ENCODE results near the gene ABCC2. TPM values are rescaled to one million over a fixed set of nuclear protein-coding genes. Genes with fewer than 3 reads are reported as not detected.

ABCC2 gene
- total and polyA plus RNA-seq, 2 of the 4 experiments (the other 2 are of a cell fraction): 0.21 to 0.36 TPM

GRCh38 chr10:99809481-99809880 lies 27.0 kb downstream of the ABCC2 start:
- POLR2A ChIA-PET (ENCODE audit: unreplicated experiment): no interaction called here
- in situ Hi-C loops (cut with MboI; ENCODE audit: low sequenced_read_pairs): no loop called here

More at GRCh38 chr10:99809481-99809880, 27.0 kb downstream of the ABCC2 start:
- DNase-seq (no peak), ATAC-seq (ENCODE audit: low read depth) (no peak)
- H2AK9ac ChIP-seq (replicated peaks; ENCODE audit: low read depth, low read length, poor library complexity): no peak overlapping the region
- no peak overlapping the region for H2BK20ac ChIP-seq (ENCODE audit: low read depth, low read length)
- H4K5ac ChIP-seq (ENCODE audit: low read depth, low read length): no peak overlapping the region
- H2BK5ac ChIP-seq (ENCODE audit: low read depth, low read length, poor library complexity, severe bottlenecking): no peak overlapping the region
- no peak overlapping the region for H3K18ac ChIP-seq (ENCODE audit: low read depth, low read length)
- no peaks in the 10 kb centered on the region for H4K20me1 ChIP-seq (ENCODE audit: insufficient read depth, low read length)
- H2BK120ac ChIP-seq (ENCODE audit: low read depth, low read length): no peak overlapping the region
- CTCF ChIA-PET: interaction anchor here (0.5 to 1.4 kb wide), 2 partner anchors 36 to 117 kb away, joined by 3 to 6 read pairs; no protein-coding TSS in a partner anchor
- no peaks in the 10 kb centered on the region for H3K79me1 ChIP-seq (ENCODE audit: low read depth in 1 of 2, low read length in 2 of 2)
- H3K4me2 ChIP-seq (ENCODE audit: low read depth, low read length): no peak overlapping the region
- no peak overlapping the region for H3K4ac ChIP-seq (ENCODE audit: low read depth, low read length)
- H2AFZ ChIP-seq (replicated peaks; ENCODE audit: low read length, poor library complexity): no peak overlapping the region
- no peak overlapping the region for H4K91ac ChIP-seq (ENCODE audit: insufficient read depth, low read depth, low read length)
- no CpG with 5 or more reads among the region's 2 CpGs for WGBS, 2 experiments (ENCODE audit: extremely low coverage in 2 of 2, insufficient read length in 1 of 2)
- H3K4me3 ChIP-seq (ENCODE audit: insufficient read depth, low read depth, low read length): no peak overlapping the region
- no peak overlapping the region for H3K56ac ChIP-seq (ENCODE audit: extremely low read depth, insufficient read depth, low read length)
- no peaks in the 10 kb centered on the region for H3K27me3 ChIP-seq (ENCODE audit: control insufficient read depth, insufficient read depth, low read length)
- intact Hi-C loops (cut with micrococcal nuclease): no loop called here
- no peak overlapping the region for H2AK5ac ChIP-seq (ENCODE audit: low read depth, low read length)
- H3K23ac ChIP-seq (ENCODE audit: low read depth, low read length): peak overlapping the region; percentile 33; the same call in 1 of the 2 replicates
- dilution Hi-C loops (cut with HindIII; ENCODE audit: low sequenced_read_pairs, unreplicated experiment): no loop called here
- H3K9me1 ChIP-seq (ENCODE audit: insufficient read depth, low read length): no peaks in the 10 kb centered on the region
- TF ChIP-seq CEBPB (IDR thresholded peaks at IDR 0.05; ENCODE audit: low read depth, low read length) (no peak), POLR2A (IDR thresholded peaks at IDR 0.05; ENCODE audit: low read depth, low read length) (no peak)
- H3K9ac ChIP-seq (ENCODE audit: low read depth, low read length): no peak overlapping the region
- no TSS peak for BruUV-seq (replicated peaks)
- H3K9me3 ChIP-seq (ENCODE audit: control insufficient read depth, insufficient read depth, low read length): no peaks in the 10 kb centered on the region
- no peak overlapping the region for H4K8ac ChIP-seq (ENCODE audit: low read depth in 2 of 2, low read length in 2 of 2)
- H3K4me1 ChIP-seq (ENCODE audit: control insufficient read depth, insufficient read depth, low read length): peaks cover 5% of the 10 kb centered on the region; the same call in 1 of the 2 replicates
- H3K27ac ChIP-seq (ENCODE audit: insufficient read depth, low read length): no peak overlapping the region
- no peak overlapping the region for H2BK15ac ChIP-seq (ENCODE audit: low read depth, low read length)
- H3K36me3 ChIP-seq (ENCODE audit: control insufficient read depth, insufficient read depth, low read length): no peaks in the 10 kb centered on the region
- no peak overlapping the region for H3K14ac ChIP-seq (replicated peaks; ENCODE audit: low read depth, low read length)

Data from IMR-90 (cell line).